ENCODE results near the gene OBSCN. TPM values are rescaled to one million over a fixed set of nuclear protein-coding genes. Genes with fewer than 3 reads are reported as not detected.

OBSCN gene
- total and polyA plus RNA-seq, 2 donors (not counting 3 experiments of a cell fraction or from before 2014, with no cell fraction given): 1.5 to 2.9 TPM

DNA sequence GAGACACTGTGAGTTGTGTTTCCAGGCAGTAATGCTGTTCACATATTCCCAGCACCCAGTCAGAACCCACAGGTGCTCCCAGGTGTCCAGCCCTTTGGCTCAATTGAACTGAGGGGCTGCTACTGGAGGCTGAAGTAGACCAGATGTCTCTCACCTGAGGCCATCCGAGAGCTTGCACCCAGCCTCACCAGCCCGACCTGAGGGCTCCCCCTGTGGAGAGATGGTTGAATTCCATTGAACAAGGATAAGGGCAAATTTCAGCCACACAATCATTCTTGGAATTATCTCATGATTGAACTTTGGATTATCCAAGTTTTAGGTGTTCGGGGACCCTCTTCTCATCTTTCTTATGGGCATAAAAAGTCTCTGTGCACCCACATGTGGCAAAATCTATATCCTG is 52.1 kb downstream of the OBSCN start:
- H4K20me1 ChIP-seq (replicated peaks; ENCODE audit: control insufficient read depth, extremely low read depth, insufficient read depth, low read length): no peaks in the 10 kb centered on the region
- dilution Hi-C loops (cut with MboI; ENCODE audit: extremely low pct_ligation_motif_present, low sequenced_read_pairs): no loop called here
- H3K27me3 ChIP-seq (ENCODE audit: control insufficient read depth in 2 of 2, insufficient read depth in 2 of 2, low read length in 2 of 2): no peaks in the 10 kb centered on the region
- H3K4me2 ChIP-seq (ENCODE audit: insufficient read depth, low read length): no peak overlapping the region
- no peak overlapping the region for H3K27ac ChIP-seq (ENCODE audit: insufficient read depth, low read depth, low read length)
- H3K9me3 ChIP-seq (replicated peaks; ENCODE audit: control insufficient read depth, insufficient read depth, low read length): no peaks in the 10 kb centered on the region
- H3K4me1 ChIP-seq (ENCODE audit: control insufficient read depth, extremely low read depth, insufficient read depth, low read length): no peaks in the 10 kb centered on the region
- TF ChIP-seq, protein P1, sequence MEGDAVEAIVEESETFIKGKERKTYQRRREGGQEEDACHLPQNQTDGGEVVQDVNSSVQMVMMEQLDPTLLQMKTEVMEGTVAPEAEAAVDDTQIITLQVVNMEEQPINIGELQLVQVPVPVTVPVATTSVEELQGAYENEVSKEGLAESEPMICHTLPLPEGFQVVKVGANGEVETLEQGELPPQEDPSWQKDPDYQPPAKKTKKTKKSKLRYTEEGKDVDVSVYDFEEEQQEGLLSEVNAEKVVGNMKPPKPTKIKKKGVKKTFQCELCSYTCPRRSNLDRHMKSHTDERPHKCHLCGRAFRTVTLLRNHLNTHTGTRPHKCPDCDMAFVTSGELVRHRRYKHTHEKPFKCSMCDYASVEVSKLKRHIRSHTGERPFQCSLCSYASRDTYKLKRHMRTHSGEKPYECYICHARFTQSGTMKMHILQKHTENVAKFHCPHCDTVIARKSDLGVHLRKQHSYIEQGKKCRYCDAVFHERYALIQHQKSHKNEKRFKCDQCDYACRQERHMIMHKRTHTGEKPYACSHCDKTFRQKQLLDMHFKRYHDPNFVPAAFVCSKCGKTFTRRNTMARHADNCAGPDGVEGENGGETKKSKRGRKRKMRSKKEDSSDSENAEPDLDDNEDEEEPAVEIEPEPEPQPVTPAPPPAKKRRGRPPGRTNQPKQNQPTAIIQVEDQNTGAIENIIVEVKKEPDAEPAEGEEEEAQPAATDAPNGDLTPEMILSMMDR (IDR thresholded peaks at IDR 0.05; ENCODE audit: extremely low read depth in 1 of 2, insufficient read depth in 1 of 2, low read depth in 1 of 2, low read length in 2 of 2): peak in 1 of 2 donors; percentile 6
- no peak for TF ChIP-seq POLR2A (IDR thresholded peaks at IDR 0.05; ENCODE audit: low read depth, low read length)
- TF ChIP-seq MYC (IDR thresholded peaks at IDR 0.05; ENCODE audit: low read depth, low read length): no peak
- ChIA-PET CTCF (interaction anchor here (0.9 to 2.4 kb wide), 6 partner anchors 16 to 261 kb away, joined by 3 to 8 read pairs (median 4); no protein-coding TSS in a partner anchor), POLR2A (no interaction called here)
- no peak overlapping the region for H2AFZ ChIP-seq (ENCODE audit: low read depth, low read length)
- no peaks in the 10 kb centered on the region for H3K36me3 ChIP-seq (ENCODE audit: control insufficient read depth in 2 of 2, extremely low read depth in 1 of 2, insufficient read depth in 2 of 2, low read length in 2 of 2)
- H3K4me3 ChIP-seq (replicated peaks in 1 of 3; ENCODE audit: insufficient read depth in 1 of 3, low read depth in 1 of 3, low read length in 3 of 3): no peak overlapping the region
- no peak overlapping the region for H3K9ac ChIP-seq (replicated peaks; ENCODE audit: extremely low read depth, insufficient read depth, low read length)
- BruUV-seq (replicated peaks): no TSS peak
- no peak for FAIRE-seq
- no peak for DNase-seq (ENCODE audit: low read depth, low spot score)
- intact Hi-C loops (cut with micrococcal nuclease): no loop called here
- no peaks in the 10 kb centered on the region for H3K79me2 ChIP-seq (ENCODE audit: control insufficient read depth, insufficient read depth, low read length)
- no peaks in the 10 kb centered on the region for H3K9me1 ChIP-seq (replicated peaks; ENCODE audit: control insufficient read depth, extremely low read depth, insufficient read depth, low read length)

GRCh38 chr1:228261706-228262105 is 53.9 kb downstream of the OBSCN start:
- no peak overlapping the region for H3K27ac ChIP-seq (ENCODE audit: insufficient read depth, low read depth, low read length)
- dilution Hi-C loops (cut with MboI; ENCODE audit: extremely low pct_ligation_motif_present, low sequenced_read_pairs): no loop called here
- H3K4me3 ChIP-seq (replicated peaks in 1 of 3; ENCODE audit: insufficient read depth in 1 of 3, low read depth in 1 of 3, low read length in 3 of 3): no peak overlapping the region
- intact Hi-C loops (cut with micrococcal nuclease): no loop called here
- no peak overlapping the region for H2AFZ ChIP-seq (ENCODE audit: low read depth, low read length)
- no TSS peak for BruUV-seq (replicated peaks)
- POLR2A ChIA-PET: no interaction called here
- no peaks in the 10 kb centered on the region for H3K36me3 ChIP-seq (ENCODE audit: control insufficient read depth in 2 of 2, extremely low read depth in 1 of 2, insufficient read depth in 2 of 2, low read length in 2 of 2)
- DNase-seq (ENCODE audit: low read depth, low spot score): no peak
- CTCF ChIA-PET: interaction anchor here (0.6 kb wide), 1 partner anchor 132 kb away, joined by 4 read pairs; no protein-coding TSS in a partner anchor
- no peaks in the 10 kb centered on the region for H3K9me1 ChIP-seq (replicated peaks; ENCODE audit: control insufficient read depth, extremely low read depth, insufficient read depth, low read length)
- TF ChIP-seq FOS (IDR thresholded peaks at IDR 0.05; ENCODE audit: borderline replicate concordance, insufficient read depth, low read length) (no peak), JUN (IDR thresholded peaks at IDR 0.05; ENCODE audit: borderline replicate concordance, insufficient read depth, insufficient read length, low read depth) (no peak), MYC (IDR thresholded peaks at IDR 0.05; ENCODE audit: low read depth, low read length) (no peak), POLR2A (IDR thresholded peaks at IDR 0.05; ENCODE audit: low read depth, low read length) (no peak), GATA2 (IDR thresholded peaks at IDR 0.05; ENCODE audit: insufficient read depth, insufficient read length, low read depth, low read length) (no peak), POLR2AphosphoS5 (IDR thresholded peaks at IDR 0.05; ENCODE audit: insufficient read depth, low read depth, low read length) (no peak), EZH2 (IDR thresholded peaks at IDR 0.05; ENCODE audit: borderline replicate concordance, low read depth, low read length, severe bottlenecking) (no peak)
- TF ChIP-seq, protein P1 (IDR thresholded peaks at IDR 0.05; ENCODE audit: extremely low read depth in 1 of 2, insufficient read depth in 1 of 2, low read depth in 1 of 2, low read length in 2 of 2): no peak
- TF ChIP-seq, protein P2, sequence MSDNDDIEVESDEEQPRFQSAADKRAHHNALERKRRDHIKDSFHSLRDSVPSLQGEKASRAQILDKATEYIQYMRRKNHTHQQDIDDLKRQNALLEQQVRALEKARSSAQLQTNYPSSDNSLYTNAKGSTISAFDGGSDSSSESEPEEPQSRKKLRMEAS (IDR thresholded peaks at IDR 0.05; ENCODE audit: insufficient read depth, insufficient read length): no peak
- H3K9me3 ChIP-seq (replicated peaks; ENCODE audit: control insufficient read depth, insufficient read depth, low read length): no peaks in the 10 kb centered on the region
- no peak overlapping the region for H3K9ac ChIP-seq (replicated peaks; ENCODE audit: extremely low read depth, insufficient read depth, low read length)
- H3K4me1 ChIP-seq (ENCODE audit: control insufficient read depth, extremely low read depth, insufficient read depth, low read length): no peaks in the 10 kb centered on the region
- H3K79me2 ChIP-seq (ENCODE audit: control insufficient read depth, insufficient read depth, low read length): no peaks in the 10 kb centered on the region
- H3K27me3 ChIP-seq (ENCODE audit: control insufficient read depth in 2 of 2, insufficient read depth in 2 of 2, low read length in 2 of 2): no peaks in the 10 kb centered on the region
- H4K20me1 ChIP-seq (replicated peaks; ENCODE audit: control insufficient read depth, extremely low read depth, insufficient read depth, low read length): no peaks in the 10 kb centered on the region
- no peak overlapping the region for H3K4me2 ChIP-seq (ENCODE audit: insufficient read depth, low read length)
- FAIRE-seq: peak; percentile 40
